Activated T-cell treated with anti-CD3 and anti-CD28 coated beads, Interleukin-2, amount 50 U/mL, for 4 hours (primary cell): ENCODE results near the gene AKT3. TPM values are rescaled to one million over a fixed set of nuclear protein-coding genes. Genes with fewer than 3 reads are reported as not detected.

ENCODE experiments used
- ATAC-seq, 2 donors: fragments of 200-7000 bp; cut with Tn5 transposase; one replicate each; pipeline ENCODE4 v1.10.0; 2021
- DNase-seq: peaks from one replicate; pipeline ENCODE4 v3.0.0-alpha.2; 2020
- H3K27me3 Mint-ChIP-seq: one replicate; pipeline ENCODE4 v1.8.0; 2021; ENCODE audit warnings: low read depth, mixed read lengths
- H3K36me3 Mint-ChIP-seq: one replicate; pipeline ENCODE4 v1.8.0; 2022; ENCODE audit warnings: mixed read lengths; ENCODE audit not compliant: insufficient read depth
- H3K4me1 Mint-ChIP-seq: one replicate; pipeline ENCODE4 v1.8.0; 2021; ENCODE audit warnings: low read depth, mixed read lengths
- H3K4me3 Mint-ChIP-seq: one replicate; pipeline ENCODE4 v1.8.0; 2021; ENCODE audit warnings: mild to moderate bottlenecking, moderate library complexity, mixed read lengths
- H3K9me3 Mint-ChIP-seq: one replicate; pipeline ENCODE4 v1.8.0; 2021; ENCODE audit warnings: mixed read lengths
- total RNA-seq, 3 donors: library from RNA; stranded (reverse); gene quantifications; one replicate each; pipeline ENCODE4 v1.2.1, GENCODE V29; 2021

AKT3 gene
- total RNA-seq, 3 donors from 2014 or later = 17.9 to 19.1 (median 18.3) TPM

GRCh38 chr1:243457363-243457982, 392.6 kb downstream of the AKT3 start:
- Mint-ChIP-seq H3K27me3 (no peaks in the 10 kb centered on the region), H3K4me1 (no peaks in the 10 kb centered on the region), H3K36me3 (peaks cover 14% of the 10 kb centered on the region), H3K9me3 (no peaks in the 10 kb centered on the region), H3K4me3 (no peak overlapping the region)
- DNase-seq (no peak), ATAC-seq (no peak)

GRCh38 chr1:243455760-243456651, 394.0 kb downstream of the AKT3 start:
- H3K36me3 Mint-ChIP-seq = peaks cover 12% of the 10 kb centered on the region
- no peak overlapping the region for H3K4me3 Mint-ChIP-seq
- H3K27me3 Mint-ChIP-seq = no peaks in the 10 kb centered on the region
- no peaks in the 10 kb centered on the region for H3K9me3 Mint-ChIP-seq
- no peaks in the 10 kb centered on the region for H3K4me1 Mint-ChIP-seq
- no peak for DNase-seq
- ATAC-seq = no peak

- Mint-ChIP-seq H3K4me3 (no peak overlapping the region), H3K4me1 (no peaks in the 10 kb centered on the region), H3K36me3 (peaks cover 11% of the 10 kb centered on the region), H3K27me3 (no peaks in the 10 kb centered on the region), H3K9me3 (no peaks in the 10 kb centered on the region)
- ATAC-seq (no peak), DNase-seq (no peak)
Observed at GRCh38 chr1:243454328-243454997, 395.6 kb downstream of the AKT3 start.

GRCh38 chr1:243452092-243452491, 398.0 kb downstream of the AKT3 start:
- H3K27me3 Mint-ChIP-seq = no peaks in the 10 kb centered on the region
- peaks cover 9% of the 10 kb centered on the region for H3K36me3 Mint-ChIP-seq
- H3K4me1 Mint-ChIP-seq = peaks cover 2% of the 10 kb centered on the region
- ATAC-seq = no peak
- DNase-seq = no peak
- H3K4me3 Mint-ChIP-seq = no peak overlapping the region
- H3K9me3 Mint-ChIP-seq = no peaks in the 10 kb centered on the region

GRCh38 chr1:243449373-243449772, 400.7 kb downstream of the AKT3 start:
- Mint-ChIP-seq H3K27me3 (no peaks in the 10 kb centered on the region), H3K9me3 (no peaks in the 10 kb centered on the region), H3K4me3 (no peak overlapping the region), H3K36me3 (peaks cover 7% of the 10 kb centered on the region), H3K4me1 (peaks cover 2% of the 10 kb centered on the region)
- DNase-seq = no peak
- no peak for ATAC-seq

GRCh38 chr1:243447844-243448243, 402.2 kb downstream of the AKT3 start:
- Mint-ChIP-seq H3K9me3 (no peaks in the 10 kb centered on the region), H3K4me1 (peaks cover 3% of the 10 kb centered on the region), H3K36me3 (peaks cover 3% of the 10 kb centered on the region), H3K27me3 (no peaks in the 10 kb centered on the region), H3K4me3 (no peak overlapping the region)
- ATAC-seq (no peak), DNase-seq (no peak)

GRCh38 chr1:243447347-243447746, 402.7 kb downstream of the AKT3 start:
- H3K4me3 Mint-ChIP-seq = no peak overlapping the region
- H3K27me3 Mint-ChIP-seq = no peaks in the 10 kb centered on the region
- H3K4me1 Mint-ChIP-seq = peaks cover 3% of the 10 kb centered on the region
- peaks cover 3% of the 10 kb centered on the region for H3K36me3 Mint-ChIP-seq
- ATAC-seq = no peak
- no peak for DNase-seq
- no peaks in the 10 kb centered on the region for H3K9me3 Mint-ChIP-seq

GRCh38 chr1:243443557-243443956, 406.5 kb downstream of the AKT3 start:
- H3K4me3 Mint-ChIP-seq = no peak overlapping the region
- peaks cover 3% of the 10 kb centered on the region for H3K4me1 Mint-ChIP-seq
- H3K36me3 Mint-ChIP-seq = peaks cover 2% of the 10 kb centered on the region
- ATAC-seq (no peak), DNase-seq (no peak)
- no peaks in the 10 kb centered on the region for H3K9me3 Mint-ChIP-seq
- no peaks in the 10 kb centered on the region for H3K27me3 Mint-ChIP-seq

- no peaks in the 10 kb centered on the region for H3K27me3 Mint-ChIP-seq
- ATAC-seq = no peak
- H3K4me3 Mint-ChIP-seq = no peak overlapping the region
- H3K9me3 Mint-ChIP-seq = no peaks in the 10 kb centered on the region
- H3K4me1 Mint-ChIP-seq = peaks cover 1% of the 10 kb centered on the region
- peaks cover 10% of the 10 kb centered on the region for H3K36me3 Mint-ChIP-seq
- DNase-seq = no peak
Observed at GRCh38 chr1:243441601-243442000, 408.4 kb downstream of the AKT3 start.

- Mint-ChIP-seq H3K9me3 (no peaks in the 10 kb centered on the region), H3K36me3 (peaks cover 12% of the 10 kb centered on the region), H3K4me1 (peaks cover 1% of the 10 kb centered on the region), H3K27me3 (no peaks in the 10 kb centered on the region), H3K4me3 (no peak overlapping the region)
- DNase-seq (no peak), ATAC-seq (no peak)
Observed at GRCh38 chr1:243440406-243440805, 409.6 kb downstream of the AKT3 start.

- Mint-ChIP-seq H3K36me3 (peaks cover 17% of the 10 kb centered on the region), H3K4me3 (no peak overlapping the region), H3K27me3 (no peaks in the 10 kb centered on the region), H3K9me3 (no peaks in the 10 kb centered on the region), H3K4me1 (peaks cover 1% of the 10 kb centered on the region)
- ATAC-seq (no peak), DNase-seq (no peak)
Observed at GRCh38 chr1:243438815-243439214, 411.2 kb downstream of the AKT3 start.

Other genes with a start within 250 kb of the AKT3 start
- gene ZBTB18, start 201.0 kb upstream of the AKT3 start, total RNA-seq = 1 to 10 TPM; 4.9 to 6.5 (median 5.2) TPM